Neuronal stem cell (in vitro differentiated cells): ENCODE measurements around the gene SEC24C.
A peak's percentile ranks its signal among the peaks of the same experiment; 100 is the strongest.
"Not testable (repeated sequence)": the region's sequence is repeated elsewhere in the genome, so short reads cannot be mapped to it uniquely, and the experiment has no call there.

Experiments used
- DNase-seq: peaks from one replicate; pipeline ENCODE4 v3.0.0-alpha.2; 2013; ENCODE audit warnings: low spot score
- H2AFZ ChIP-seq: one replicate; pipeline ENCODE4 v1.6.1; 2013; ENCODE audit warnings: mild to moderate bottlenecking, low read length, inconsistent platforms
- H2AK5ac ChIP-seq: 2 replicates; pipeline ENCODE4 v1.6.1; 2013; ENCODE audit warnings: low read depth, mild to moderate bottlenecking, inconsistent platforms, low read length, moderate library complexity, mixed read lengths
- H2BK120ac ChIP-seq: 2 replicates; pipeline ENCODE4 v1.6.1; 2013; ENCODE audit warnings: low read depth, mild to moderate bottlenecking, inconsistent platforms, low read length, moderate library complexity, mixed read lengths
- H2BK12ac ChIP-seq: one replicate; pipeline ENCODE4 v1.6.1; 2013; ENCODE audit warnings: low read length, inconsistent platforms
- H2BK15ac ChIP-seq: 2 replicates; pipeline ENCODE4 v1.6.1; 2013; ENCODE audit warnings: mild to moderate bottlenecking, low read length, inconsistent platforms, mixed read lengths
- H2BK5ac ChIP-seq: one replicate; pipeline ENCODE4 v1.6.1; 2013; ENCODE audit warnings: inconsistent platforms, mild to moderate bottlenecking, low read length, moderate library complexity
- H3K14ac ChIP-seq: one replicate; pipeline ENCODE4 v1.6.1; 2013; ENCODE audit warnings: low read length, inconsistent platforms
- H3K18ac ChIP-seq: 2 replicates; pipeline ENCODE4 v1.6.1; 2013; ENCODE audit warnings: low read length, inconsistent platforms
- H3K23ac ChIP-seq: 2 replicates; pipeline ENCODE4 v1.6.1; 2013; ENCODE audit warnings: low read depth, mild to moderate bottlenecking, mixed read lengths, low read length, inconsistent platforms; ENCODE audit not compliant: poor library complexity
- H3K27ac ChIP-seq: replicated peaks from 3 replicates; pipeline ENCODE4 v1.5.1; 2013; ENCODE audit warnings: low read length, inconsistent platforms
- H3K27me3 ChIP-seq, 3 experiments: 2 replicates each; pipeline ENCODE4 v1.6.1; 2013; ENCODE audit warnings: low read length in 3 of 3, mild to moderate bottlenecking in 2 of 3, inconsistent platforms in 1 of 3, low read depth in 1 of 3, mixed read lengths in 1 of 3, moderate library complexity in 1 of 3; ENCODE audit not compliant: control insufficient read depth in 3 of 3, insufficient read depth in 3 of 3
- H3K36me3 ChIP-seq, 2 donors: replicated peaks in 1 of 2; 2 replicates each; pipeline ENCODE4 v1.6.1; 2013; ENCODE audit warnings: low read length in 2 of 2; ENCODE audit not compliant: control insufficient read depth in 2 of 2, insufficient read depth in 2 of 2
- H3K4ac ChIP-seq: 2 replicates; pipeline ENCODE4 v1.6.1; 2013; ENCODE audit warnings: inconsistent platforms, mild to moderate bottlenecking, low read length, moderate library complexity
- H3K4me1 ChIP-seq, 2 donors: 1 replicate in 1 of 2; 2 replicates in 1 of 2; pipeline ENCODE4 v1.6.1; 2013; ENCODE audit warnings: low read length in 2 of 2, low read depth in 1 of 2; ENCODE audit not compliant: control insufficient read depth in 2 of 2, insufficient read depth in 1 of 2
- H3K4me2 ChIP-seq: one replicate; pipeline ENCODE4 v1.6.1; 2013; ENCODE audit warnings: mild to moderate bottlenecking, low read length, inconsistent platforms; ENCODE audit not compliant: insufficient read depth, poor library complexity, severe bottlenecking
- H3K4me3 ChIP-seq, 2 donors: 2 replicates each; pipeline ENCODE4 v1.5.1; 2013; ENCODE audit warnings: low read length in 2 of 2, mild to moderate bottlenecking in 2 of 2, inconsistent platforms in 1 of 2, moderate library complexity in 1 of 2
- H3K79me1 ChIP-seq: one replicate; pipeline ENCODE4 v1.6.1; 2013; ENCODE audit warnings: low read depth, mild to moderate bottlenecking, inconsistent platforms, low read length, moderate library complexity
- H3K9ac ChIP-seq: one replicate; pipeline ENCODE4 v1.6.1; 2013; ENCODE audit warnings: mild to moderate bottlenecking, low read depth, low read length, inconsistent platforms; ENCODE audit not compliant: poor library complexity
- H3K9me3 ChIP-seq, 2 donors: replicated peaks in 1 of 2; 2 replicates each; pipeline versions ENCODE3 to v1.6.1; 2013; ENCODE audit warnings: low read length in 2 of 2, mild to moderate bottlenecking in 2 of 2, inconsistent platforms in 1 of 2, low read depth in 1 of 2, mixed read lengths in 1 of 2, moderate library complexity in 1 of 2; ENCODE audit not compliant: control insufficient read depth in 2 of 2, insufficient read depth in 1 of 2
- H4K8ac ChIP-seq: one replicate; pipeline ENCODE4 v1.6.1; 2013; ENCODE audit warnings: low read depth, mild to moderate bottlenecking, inconsistent platforms, low read length, moderate library complexity
- H4K91ac ChIP-seq: one replicate; pipeline ENCODE4 v1.6.1; 2013; ENCODE audit warnings: low read length, low read depth, mild to moderate bottlenecking, inconsistent platforms; ENCODE audit not compliant: poor library complexity
- WGBS, 2 donors: extraction: QIAGEN DNeasy Blood & Tissue Kit; methylation state at CpG; one replicate each; pipeline ENCODE4 v1.1.7; 2013; ENCODE audit warnings: missing lambda C conversion rate in 2 of 2, mixed read lengths in 1 of 2; ENCODE audit not compliant: insufficient read length in 2 of 2, insufficient replicate concordance in 1 of 2; ENCODE audit errors: extremely low coverage in 2 of 2; 5-methylcytosine and 5-hydroxymethylcytosine counted together

The SEC24C gene

GRCh38 chr10:73723516-73723915, 20.7 kb upstream of the SEC24C start:
- no peaks in the 10 kb centered on the region for H3K9me3 ChIP-seq
- H4K91ac ChIP-seq, result no peak overlapping the region
- H3K23ac ChIP-seq, result no peak overlapping the region
- H3K27ac ChIP-seq, result no peak overlapping the region
- no peak overlapping the region for H2BK12ac ChIP-seq
- H2BK120ac ChIP-seq, result no peak overlapping the region
- peaks cover 1% of the 10 kb centered on the region for H3K79me1 ChIP-seq
- H3K9ac ChIP-seq, result no peak overlapping the region
- no peak overlapping the region for H3K4me3 ChIP-seq
- H3K4me1 ChIP-seq, result no peaks in the 10 kb centered on the region
- no peak overlapping the region for H2AK5ac ChIP-seq
- H3K18ac ChIP-seq, result no peak overlapping the region
- no peak overlapping the region for H4K8ac ChIP-seq
- no peak for DNase-seq
- H3K36me3 ChIP-seq, result peaks cover 13 to 97% of the 10 kb centered on the region in 2 donors
- no peak overlapping the region for H2BK5ac ChIP-seq
- no peaks in the 10 kb centered on the region for H3K27me3 ChIP-seq
- H3K4ac ChIP-seq, result no peak overlapping the region
- H3K14ac ChIP-seq, result no peak overlapping the region
- WGBS, 2 donors, result no CpG with 5 or more reads among the region's 4 CpGs
- H2BK15ac ChIP-seq, result no peak overlapping the region
- no peak overlapping the region for H3K4me2 ChIP-seq
- H2AFZ ChIP-seq, result no peak overlapping the region

GRCh38 chr10:73729781-73730152, 14.4 kb upstream of the SEC24C start:
- H3K27me3 ChIP-seq, H2BK120ac ChIP-seq, H3K14ac ChIP-seq, H3K18ac ChIP-seq, H2BK5ac ChIP-seq, H3K9ac ChIP-seq, H3K4ac ChIP-seq, H3K9me3 ChIP-seq, H3K4me1 ChIP-seq, H4K91ac ChIP-seq, DNase-seq, H2BK15ac ChIP-seq, H3K27ac ChIP-seq, H4K8ac ChIP-seq, H2AK5ac ChIP-seq, H3K23ac ChIP-seq, H2BK12ac ChIP-seq: not testable (repeated sequence)
- Histone ChIP-seq H3K4me2 (peak overlapping the region; percentile 58), H2AFZ (peak overlapping the region; percentile 93), H3K36me3 (peaks cover 13 to 54% of the 10 kb centered on the region in 2 donors), H3K4me3 (peak overlapping the region; percentile 76 to 92), H3K79me1 (peaks cover 17% of the 10 kb centered on the region)
- no CpG with 5 or more reads among the region's 9 CpGs for WGBS, 2 donors

DNA sequence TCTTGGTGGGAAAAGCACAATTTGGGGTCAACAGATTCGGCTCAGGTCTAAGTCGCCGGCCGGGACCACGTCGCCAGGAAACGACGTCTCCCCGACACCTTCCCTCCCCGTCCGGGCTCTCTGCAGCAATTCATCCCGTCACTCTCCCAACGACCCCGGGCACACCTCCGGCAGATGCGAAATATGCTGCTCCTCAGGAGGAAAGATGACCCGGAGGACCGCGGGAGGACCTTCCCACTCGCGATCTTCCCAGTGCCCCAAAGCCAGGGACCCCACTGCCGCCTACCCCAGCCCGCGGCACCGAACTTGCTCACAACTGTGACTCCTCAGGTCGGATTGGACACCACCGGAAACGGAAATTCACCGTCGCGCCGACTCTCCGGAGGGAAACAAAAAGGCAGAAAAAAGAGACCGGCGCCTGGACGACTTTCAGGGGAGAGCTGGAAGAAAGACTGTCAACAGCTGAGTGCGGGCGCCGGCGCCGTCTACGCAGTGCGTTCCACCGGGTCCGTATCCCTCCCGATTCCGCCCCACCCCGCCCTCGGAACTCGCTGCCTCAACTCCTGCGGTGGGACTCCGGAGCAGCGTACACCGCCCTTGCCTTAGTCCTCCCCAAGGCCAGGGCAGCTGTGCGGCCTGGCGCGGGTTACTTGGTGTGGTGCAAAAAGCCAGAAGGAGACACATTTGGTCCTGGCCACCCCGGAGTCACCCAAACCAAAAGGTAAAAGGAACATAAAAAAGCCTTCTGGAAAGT, 13.8 kb upstream of the SEC24C start:
- H3K18ac ChIP-seq, result peak overlapping the region; percentile 91
- peak overlapping the region; percentile 94 for H3K9ac ChIP-seq
- H3K9me3 ChIP-seq, result no peaks in the 10 kb centered on the region
- H2BK12ac ChIP-seq, result no peak overlapping the region
- H3K4me3 ChIP-seq, result peak overlapping the region; percentile 76 to 92
- H2AFZ ChIP-seq, result peak overlapping the region; percentile 93
- H3K23ac ChIP-seq, result peak overlapping the region; percentile 93
- H3K27me3 ChIP-seq, result no peaks in the 10 kb centered on the region
- no peak overlapping the region for H4K8ac ChIP-seq
- no peak overlapping the region for H4K91ac ChIP-seq
- peaks cover 13 to 52% of the 10 kb centered on the region in 2 donors for H3K36me3 ChIP-seq
- peak overlapping the region; percentile 98 for H3K14ac ChIP-seq
- peak; percentile 89 for DNase-seq
- no peak overlapping the region for H3K4ac ChIP-seq
- WGBS, 2 donors, result no CpG with 5 or more reads among the region's 58 CpGs
- H2BK5ac ChIP-seq, result peak overlapping the region; percentile 82
- H3K4me1 ChIP-seq, result no peaks in the 10 kb centered on the region
- no peak overlapping the region for H2BK15ac ChIP-seq
- H2AK5ac ChIP-seq, result no peak overlapping the region
- H2BK120ac ChIP-seq, result no peak overlapping the region
- peaks cover 19% of the 10 kb centered on the region for H3K79me1 ChIP-seq
- H3K4me2 ChIP-seq, result peak overlapping the region; percentile 58
- peak overlapping the region; percentile 64 for H3K27ac ChIP-seq

GRCh38 chr10:73731588-73732375, 12.4 kb upstream of the SEC24C start:
- WGBS, 2 donors, result no CpG with 5 or more reads among the region's 42 CpGs

More at GRCh38 chr10:73731588-73732375, 12.4 kb upstream of the SEC24C start:
- H4K8ac ChIP-seq, result peak overlapping the region; percentile 43
- peak overlapping the region; percentile 97 for H2AK5ac ChIP-seq
- H3K79me1 ChIP-seq, result peaks cover 19% of the 10 kb centered on the region
- no peak overlapping the region for H2BK15ac ChIP-seq
- no peaks in the 10 kb centered on the region for H3K4me1 ChIP-seq
- peaks cover 12 to 45% of the 10 kb centered on the region in 2 donors for H3K36me3 ChIP-seq
- no peak overlapping the region for H4K91ac ChIP-seq
- H3K27ac ChIP-seq, result no peak overlapping the region
- H3K9me3 ChIP-seq, result no peaks in the 10 kb centered on the region
- peak overlapping the region; percentile 24 for H2BK5ac ChIP-seq
- no peak overlapping the region for H3K9ac ChIP-seq
- no peak overlapping the region for H2BK120ac ChIP-seq
- H3K4ac ChIP-seq, result peak overlapping the region; percentile 37
- peak overlapping the region; percentile 11 for H3K4me2 ChIP-seq
- DNase-seq, result no peak
- no peak overlapping the region for H3K18ac ChIP-seq
- H3K23ac ChIP-seq, result peak overlapping the region; percentile 43
- no peak overlapping the region for H2AFZ ChIP-seq
- H3K14ac ChIP-seq, result no peak overlapping the region
- no peaks in the 10 kb centered on the region for H3K27me3 ChIP-seq
- H3K4me3 ChIP-seq, result peak overlapping the region; percentile 17 to 61
- no peak overlapping the region for H2BK12ac ChIP-seq
